ENCODE measurements around the gene KCNG3. TPM values are rescaled to one million over a fixed set of nuclear protein-coding genes. Genes with fewer than 3 reads are reported as not detected.
A peak's percentile ranks its signal among the peaks of the same experiment; 100 is the strongest.
"Not testable (repeated sequence)": the region's sequence is repeated elsewhere in the genome, so short reads cannot be mapped to it uniquely, and the experiment has no call there.

The KCNG3 gene
- total and polyA plus RNA-seq, 2 of the 13 experiments (the other 11 are each of a cell fraction or from before 2014, with no cell fraction given), result 2.8 to 4.8 TPM

DNA sequence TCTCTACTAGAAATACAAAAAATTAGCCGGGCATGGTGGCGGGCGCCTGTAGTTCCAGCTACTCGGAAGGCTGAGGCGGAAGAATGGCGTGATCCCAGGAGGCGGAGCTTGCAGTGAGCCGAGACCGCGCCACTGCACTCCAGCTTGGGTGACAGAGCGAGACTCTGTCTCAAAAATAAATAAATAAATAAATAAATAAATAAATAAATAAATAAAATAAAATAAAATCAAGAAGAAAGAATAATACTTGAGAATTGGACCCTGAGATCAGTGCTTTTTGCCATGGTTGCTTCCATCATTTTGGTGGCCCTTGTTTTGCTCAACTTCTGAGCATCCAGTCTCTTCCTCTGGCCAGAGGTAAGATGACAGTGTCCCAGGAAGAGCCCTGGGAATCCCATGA lies 95.7 kb downstream of the KCNG3 start:
- H2AFZ ChIP-seq (ENCODE audit: low read length); H4K20me1 ChIP-seq (ENCODE audit: insufficient read depth, low read length); H3K36me3 ChIP-seq (replicated peaks in 1 of 2; ENCODE audit: control insufficient read depth in 1 of 2, insufficient read depth in 2 of 2, low read length in 2 of 2); ATAC-seq; DNase-seq (ENCODE audit: low spot score); BruUV-seq (replicated peaks); FAIRE-seq; H3K4me3 ChIP-seq (replicated peaks in 1 of 3; ENCODE audit: insufficient read depth in 1 of 3, low read depth in 2 of 3, low read length in 3 of 3); H3K4me2 ChIP-seq (ENCODE audit: low read depth, low read length); H3K27me3 ChIP-seq (ENCODE audit: control insufficient read depth in 1 of 2, insufficient read depth in 2 of 2, low read length in 2 of 2); POLR2A ChIA-PET; H3K9me3 ChIP-seq (ENCODE audit: low read length); H3K79me2 ChIP-seq (ENCODE audit: insufficient read depth, low read length); H3K9ac ChIP-seq (ENCODE audit: insufficient read depth, low read depth, low read length); intact Hi-C loops (cut with micrococcal nuclease; ENCODE audit: unreplicated experiment); H3K27ac ChIP-seq (ENCODE audit: extremely low read length, insufficient read depth, low read length); in situ Hi-C loops (cut with HindIII; ENCODE audit: extremely low pct_ligation_motif_present, low pct_unique_long_range_greater_than_20kb); H3K4me1 ChIP-seq (ENCODE audit: insufficient read depth, low read length); CTCF ChIA-PET (ENCODE audit: low intra/inter-chr PET ratio, low total read pairs): not testable (repeated sequence)
- 96% methylated on average over 11 of the region's 11 CpGs for WGBS (ENCODE audit: low lambda C conversion rate)

DNA sequence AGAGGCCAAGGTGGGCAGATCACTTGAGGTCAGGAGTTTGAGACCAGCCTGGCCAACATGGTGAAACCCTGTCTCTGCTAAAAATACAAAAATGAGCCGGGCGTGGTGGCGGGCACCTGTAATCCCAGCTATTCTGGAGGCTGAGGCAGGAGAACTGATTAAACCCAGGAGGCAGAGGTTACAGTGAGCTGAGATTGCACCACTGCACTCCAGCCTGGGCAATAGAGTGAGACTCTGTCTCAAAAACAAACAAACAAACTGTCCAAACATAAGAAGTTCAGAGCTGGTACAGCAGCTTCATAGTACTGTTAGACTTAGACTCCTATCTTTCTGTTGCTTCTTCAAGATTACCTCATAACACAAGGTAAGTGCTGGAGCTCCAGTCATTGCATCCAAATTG lies 100.5 kb downstream of the KCNG3 start:
- POLR2A ChIA-PET; DNase-seq (ENCODE audit: low spot score); H3K9me3 ChIP-seq (ENCODE audit: low read length); H3K9ac ChIP-seq (ENCODE audit: insufficient read depth, low read depth, low read length); CTCF ChIA-PET (ENCODE audit: low intra/inter-chr PET ratio, low total read pairs); FAIRE-seq; intact Hi-C loops (cut with micrococcal nuclease; ENCODE audit: unreplicated experiment); in situ Hi-C loops (cut with HindIII; ENCODE audit: extremely low pct_ligation_motif_present, low pct_unique_long_range_greater_than_20kb); H3K79me2 ChIP-seq (ENCODE audit: insufficient read depth, low read length); H3K4me1 ChIP-seq (ENCODE audit: insufficient read depth, low read length); ATAC-seq; BruUV-seq (replicated peaks); H3K4me2 ChIP-seq (ENCODE audit: low read depth, low read length); H4K20me1 ChIP-seq (ENCODE audit: insufficient read depth, low read length); H3K27me3 ChIP-seq (ENCODE audit: control insufficient read depth in 1 of 2, insufficient read depth in 2 of 2, low read length in 2 of 2); H3K36me3 ChIP-seq (replicated peaks in 1 of 2; ENCODE audit: control insufficient read depth in 1 of 2, insufficient read depth in 2 of 2, low read length in 2 of 2); H2AFZ ChIP-seq (ENCODE audit: low read length); H3K4me3 ChIP-seq (replicated peaks in 1 of 3; ENCODE audit: insufficient read depth in 1 of 3, low read depth in 2 of 3, low read length in 3 of 3); H3K27ac ChIP-seq (ENCODE audit: extremely low read length, insufficient read depth, low read length): not testable (repeated sequence)
- TF ChIP-seq, protein P1, sequence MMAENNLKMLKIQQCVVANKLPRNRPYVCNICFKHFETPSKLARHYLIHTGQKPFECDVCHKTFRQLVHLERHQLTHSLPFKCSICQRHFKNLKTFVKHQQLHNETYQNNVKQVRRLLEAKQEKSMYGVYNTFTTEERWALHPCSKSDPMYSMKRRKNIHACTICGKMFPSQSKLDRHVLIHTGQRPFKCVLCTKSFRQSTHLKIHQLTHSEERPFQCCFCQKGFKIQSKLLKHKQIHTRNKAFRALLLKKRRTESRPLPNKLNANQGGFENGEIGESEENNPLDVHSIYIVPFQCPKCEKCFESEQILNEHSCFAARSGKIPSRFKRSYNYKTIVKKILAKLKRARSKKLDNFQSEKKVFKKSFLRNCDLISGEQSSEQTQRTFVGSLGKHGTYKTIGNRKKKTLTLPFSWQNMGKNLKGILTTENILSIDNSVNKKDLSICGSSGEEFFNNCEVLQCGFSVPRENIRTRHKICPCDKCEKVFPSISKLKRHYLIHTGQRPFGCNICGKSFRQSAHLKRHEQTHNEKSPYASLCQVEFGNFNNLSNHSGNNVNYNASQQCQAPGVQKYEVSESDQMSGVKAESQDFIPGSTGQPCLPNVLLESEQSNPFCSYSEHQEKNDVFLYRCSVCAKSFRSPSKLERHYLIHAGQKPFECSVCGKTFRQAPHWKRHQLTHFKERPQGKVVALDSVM (CRISPR knock-in tag; IDR thresholded peaks at IDR 0.05), result peak; percentile 70
- TF ChIP-seq ZNF121 (CRISPR knock-in tag; IDR thresholded peaks at IDR 0.05), result peak; percentile 84
- WGBS (ENCODE audit: low lambda C conversion rate), result 95% methylated on average over 3 of the region's 3 CpGs
